Stimulated activated CD8-positive, alpha-beta memory T cell treated with anti-CD3 and anti-CD28 coated beads, Interleukin-12 subunit alpha, Interleukin-12 subunit beta, amount 100 ng/mL, for 1 hour (primary cell): ENCODE results near the gene PTPRK.
"Not testable (repeated sequence)": the region's sequence is repeated elsewhere in the genome, so short reads cannot be mapped to it uniquely, and the experiment has no call there.

Experiments
- DNase-seq: peaks from one replicate; pipeline ENCODE4 v3.0.0-alpha.2; 2020; ENCODE audit warnings: low read depth

PTPRK gene

DNA sequence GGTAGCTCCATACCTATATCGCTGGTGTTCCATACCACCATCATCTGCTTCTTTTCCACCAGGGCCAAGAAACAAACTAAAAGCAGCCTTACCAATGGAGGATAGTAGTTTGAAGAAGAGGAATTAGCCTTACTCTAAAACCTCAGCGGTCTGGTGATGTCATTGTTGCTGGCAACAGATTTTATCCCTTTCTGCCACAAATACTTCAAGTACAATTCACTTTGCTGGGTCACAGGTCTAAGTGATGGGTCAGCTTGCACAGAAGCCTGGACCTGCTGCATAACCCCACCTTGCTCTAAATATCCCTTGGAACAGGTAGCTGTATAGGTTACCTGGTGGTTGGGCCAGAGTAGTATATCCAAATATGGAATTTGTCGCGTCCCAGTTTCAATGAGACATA, 566.3 kb downstream of the PTPRK start:
- no peak for DNase-seq

DNA sequence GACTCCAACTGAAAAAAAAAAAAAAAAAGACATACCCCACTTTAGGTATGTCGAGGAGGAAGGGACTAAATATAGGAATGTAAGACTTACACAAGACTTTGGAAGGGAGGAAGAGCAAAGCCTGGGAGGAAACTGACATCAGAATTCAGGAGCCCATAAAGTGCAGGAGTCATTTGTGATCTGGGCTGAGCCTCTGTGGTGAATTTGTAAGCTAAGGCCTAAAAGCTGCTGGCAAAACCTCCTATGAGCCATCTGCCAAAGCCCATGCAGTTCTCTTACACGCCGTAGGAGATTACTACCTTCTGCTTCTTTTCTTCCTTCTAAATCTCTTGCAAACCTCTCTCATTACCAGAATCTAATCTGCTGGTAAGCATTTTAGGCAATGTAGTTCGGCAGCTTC, 567.6 kb downstream of the PTPRK start:
- no peak for DNase-seq

DNA sequence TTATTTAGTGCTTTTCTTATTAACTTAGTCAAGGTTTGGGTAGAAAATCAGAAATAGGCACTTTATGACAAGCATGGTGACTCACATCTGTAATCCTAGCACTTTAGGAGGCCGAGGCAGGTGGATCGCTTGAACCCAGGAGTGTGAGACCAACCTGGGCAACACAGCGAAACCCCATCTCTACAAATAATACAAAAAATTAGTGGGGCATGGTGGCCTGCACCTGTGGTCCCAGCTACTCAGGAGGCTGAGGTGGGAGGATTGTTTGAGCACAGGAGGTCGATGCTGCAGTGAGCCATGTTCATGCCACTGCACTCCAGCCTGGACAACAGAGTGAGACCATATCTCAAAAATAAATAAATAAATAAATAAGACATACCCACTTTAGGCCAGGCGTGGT, 568.2 kb downstream of the PTPRK start:
- DNase-seq: no peak

DNA sequence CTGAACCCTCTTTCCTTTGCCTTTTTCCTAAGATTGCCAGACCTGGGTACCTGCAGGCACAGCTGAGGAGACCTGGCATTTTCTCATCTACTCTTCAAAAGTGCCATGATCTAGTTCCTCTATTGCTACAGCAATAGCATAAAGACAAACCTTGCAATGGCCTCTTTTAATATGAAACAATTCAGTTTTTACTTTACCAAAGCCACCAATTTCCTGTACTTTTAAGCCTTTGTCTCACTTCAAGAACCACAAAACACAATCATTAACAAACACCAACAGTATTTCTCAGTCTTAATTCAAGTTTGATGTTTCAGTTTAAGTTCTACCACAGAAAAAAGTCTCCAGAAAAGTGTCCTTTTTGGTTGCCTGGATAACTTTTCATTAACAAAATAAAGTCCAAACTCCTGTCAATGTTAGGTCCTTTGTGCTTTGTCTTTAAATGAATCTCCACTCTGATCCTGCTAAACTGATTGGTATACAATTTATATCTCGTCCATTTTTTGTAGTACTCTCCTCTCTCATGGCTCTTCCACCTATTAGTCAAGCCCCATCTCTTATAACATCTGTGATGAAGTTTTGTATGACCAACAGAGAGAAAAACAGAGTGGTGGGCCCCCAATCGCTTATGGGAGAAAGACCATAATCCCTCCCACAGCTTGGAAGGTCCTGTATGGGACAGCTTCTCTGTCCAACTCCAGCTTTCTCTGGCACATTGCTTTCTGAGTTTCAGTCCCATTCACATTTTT, 569.1 kb downstream of the PTPRK start:
- no peak for DNase-seq

DNA sequence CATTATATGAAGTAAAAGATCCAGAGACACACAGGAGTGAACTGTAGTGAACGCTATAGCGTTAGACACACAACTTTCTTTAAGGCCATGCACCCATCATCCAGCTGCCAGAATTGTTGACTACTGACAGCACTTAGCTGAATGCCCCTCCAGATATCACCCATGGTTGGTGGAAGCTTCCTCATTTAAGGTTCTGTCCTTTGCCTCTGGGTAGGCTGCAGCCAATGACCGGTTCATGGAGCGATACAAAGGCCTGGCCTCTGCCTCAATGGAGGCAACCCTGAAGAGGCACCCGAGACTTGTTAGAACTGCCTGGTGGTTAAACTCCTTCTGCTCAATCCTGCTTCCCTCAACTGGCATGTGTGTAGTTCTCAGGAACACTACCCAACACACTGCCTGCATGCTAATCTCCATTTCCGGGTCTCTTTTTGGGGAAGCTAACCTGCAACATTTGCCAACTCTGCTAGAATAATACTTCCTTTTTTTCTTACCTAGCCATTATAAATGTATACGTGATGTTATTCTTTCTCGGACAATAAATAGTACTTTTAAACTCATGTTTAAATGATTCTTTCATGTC, 569.7 kb downstream of the PTPRK start:
- no peak for DNase-seq

DNA sequence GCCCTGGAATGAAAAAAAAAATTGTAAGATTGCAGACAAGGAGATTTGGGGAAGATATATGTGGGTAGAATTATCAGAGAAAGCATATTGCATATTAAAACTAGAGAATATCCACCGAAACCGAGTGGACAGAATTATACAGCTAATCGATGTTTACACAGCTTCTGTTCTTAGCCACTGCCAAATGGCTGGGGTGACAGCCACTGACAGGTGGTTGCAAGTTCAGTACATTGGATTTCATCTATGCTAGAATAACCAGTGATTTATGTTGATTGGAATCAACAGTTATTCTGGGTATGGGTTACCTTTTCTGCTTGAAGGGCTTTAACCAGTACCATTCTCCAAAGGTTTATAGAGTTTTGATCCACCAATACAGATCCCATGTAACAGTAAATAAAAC, 571.1 kb downstream of the PTPRK start:
- no peak for DNase-seq

DNA sequence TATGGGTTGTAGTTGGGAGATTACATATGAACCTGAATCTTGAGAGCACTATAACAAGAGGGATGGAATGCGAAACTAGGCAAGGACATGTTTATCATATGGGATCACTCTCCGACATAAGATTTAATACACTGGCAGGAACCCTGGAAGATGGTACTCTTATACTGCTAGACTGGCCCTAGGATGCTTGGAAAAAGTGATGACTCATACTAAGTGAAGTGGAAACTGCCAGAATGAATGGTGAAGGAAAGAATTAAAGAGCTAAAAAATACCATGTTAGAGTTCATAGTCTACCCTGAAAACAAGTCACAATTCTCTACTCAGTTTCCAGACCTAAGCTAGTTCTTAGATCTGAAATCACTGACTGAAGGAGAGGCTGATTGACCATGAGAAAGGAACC, 574.0 kb downstream of the PTPRK start:
- DNase-seq: no peak

DNA sequence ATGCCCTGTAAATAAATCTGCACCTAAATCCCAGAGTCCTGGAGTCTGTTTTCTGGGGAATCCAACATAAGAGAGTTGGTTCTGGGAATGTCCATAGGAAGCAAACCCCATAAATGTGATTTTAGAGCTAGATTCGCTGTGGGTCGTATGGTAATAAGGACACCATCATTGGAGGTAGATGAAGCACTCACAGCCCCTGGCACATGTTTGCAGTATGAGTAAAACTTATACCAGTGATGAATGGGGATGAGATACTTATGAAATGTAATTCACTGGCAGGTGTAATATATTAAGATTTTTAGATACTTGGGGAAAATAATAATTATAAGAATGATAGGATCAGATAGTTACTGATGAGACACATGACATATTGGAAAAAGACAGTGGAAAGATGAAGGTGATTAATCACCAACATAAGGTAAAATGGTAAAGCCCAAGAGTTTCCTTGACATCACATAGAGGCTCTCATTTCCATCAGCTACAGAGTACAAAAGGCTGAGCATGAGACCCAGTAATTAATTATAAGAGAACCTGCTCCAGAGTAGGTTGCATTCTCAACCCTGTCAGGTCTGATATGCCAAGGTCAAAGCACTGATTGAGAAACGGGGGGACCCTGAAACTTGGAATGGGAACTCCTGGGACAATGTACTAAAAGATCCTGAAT, 574.8 kb downstream of the PTPRK start:
- DNase-seq: no peak

DNA sequence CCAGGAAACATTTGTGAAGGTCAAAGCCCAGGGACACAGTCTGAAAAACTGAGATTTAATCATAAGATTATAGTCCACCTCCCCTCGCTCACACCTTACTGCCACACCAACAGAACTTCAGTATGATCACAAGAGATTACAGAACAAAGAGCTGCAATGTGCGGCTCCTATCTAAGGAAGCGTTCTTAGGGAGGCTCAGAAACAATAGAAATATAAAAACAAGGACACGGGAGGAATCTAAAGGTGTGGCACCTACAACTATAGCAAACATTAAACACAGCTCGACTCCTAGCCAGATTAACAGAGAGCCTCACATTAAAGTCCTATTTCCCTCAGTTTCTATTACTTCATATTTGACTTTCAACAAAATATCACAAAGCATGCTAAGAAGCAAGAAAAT, 579.2 kb downstream of the PTPRK start:
- DNase-seq: no peak

DNA sequence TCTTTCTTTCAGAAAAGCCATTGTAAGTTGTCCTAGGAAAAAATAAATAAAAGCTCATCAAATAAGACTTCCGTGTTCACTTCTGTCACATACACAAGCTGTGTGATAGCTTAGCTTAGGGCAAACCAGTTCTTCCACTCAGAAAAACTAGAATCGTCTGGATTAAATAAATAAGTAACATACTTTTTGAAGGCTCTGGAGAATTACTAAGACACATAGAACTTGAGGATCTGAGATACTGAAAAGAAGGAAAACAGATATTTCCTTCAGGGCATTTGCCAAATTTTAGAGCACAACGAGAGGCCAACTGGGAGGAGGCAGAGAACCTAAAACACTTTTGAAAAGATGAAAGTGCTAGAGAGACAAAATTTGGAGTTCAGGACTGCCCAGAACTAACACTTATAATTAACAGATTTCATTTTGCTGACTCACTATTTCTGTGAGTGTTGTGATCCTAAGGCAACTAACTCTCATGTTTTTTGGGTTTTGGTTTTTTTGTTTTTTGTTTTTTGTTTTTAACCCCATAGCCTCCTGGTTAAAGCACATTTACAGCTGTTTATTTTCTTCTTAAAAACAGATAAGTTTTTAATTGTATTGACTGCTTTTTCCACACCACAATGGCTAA, 580.8 kb downstream of the PTPRK start:
- DNase-seq: no peak

DNA sequence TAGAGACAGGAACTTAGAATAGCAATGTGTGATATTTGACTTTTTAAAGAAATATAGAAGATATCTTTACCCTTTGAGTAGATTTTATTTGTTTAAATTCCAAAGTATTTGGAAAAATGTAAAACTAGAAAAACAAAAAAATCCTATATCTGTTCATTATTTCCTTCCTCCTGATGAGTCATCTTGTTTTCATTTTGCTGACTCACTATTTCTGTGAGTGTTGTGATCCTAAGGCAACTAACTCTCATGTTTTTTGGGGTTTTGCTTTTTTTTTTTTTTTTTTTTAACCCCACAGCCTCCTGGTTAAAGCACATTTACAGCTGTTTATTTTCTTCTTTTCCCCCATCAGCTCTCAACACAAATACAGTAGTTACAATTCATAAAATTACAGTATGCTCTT, 581.7 kb downstream of the PTPRK start:
- DNase-seq: no peak

DNA sequence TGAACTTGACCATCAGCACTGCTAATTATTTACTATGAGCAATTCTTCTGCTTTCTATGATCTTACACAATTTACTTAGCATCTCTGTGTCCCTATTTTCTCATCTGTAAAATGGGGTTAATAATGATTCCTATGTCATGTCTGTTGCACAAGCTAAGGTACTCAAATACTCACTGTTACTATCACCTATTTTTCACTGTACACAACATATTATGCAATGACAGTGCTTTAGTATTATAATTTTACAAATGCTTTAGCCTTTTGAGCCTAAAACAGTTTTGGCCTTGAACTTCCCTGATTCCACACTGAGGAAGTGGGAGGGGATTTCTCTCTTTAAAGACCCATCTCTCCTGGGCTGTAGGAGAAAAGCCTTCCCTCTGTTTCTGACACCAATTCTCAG, 582.7 kb downstream of the PTPRK start:
- DNase-seq: no peak

DNA sequence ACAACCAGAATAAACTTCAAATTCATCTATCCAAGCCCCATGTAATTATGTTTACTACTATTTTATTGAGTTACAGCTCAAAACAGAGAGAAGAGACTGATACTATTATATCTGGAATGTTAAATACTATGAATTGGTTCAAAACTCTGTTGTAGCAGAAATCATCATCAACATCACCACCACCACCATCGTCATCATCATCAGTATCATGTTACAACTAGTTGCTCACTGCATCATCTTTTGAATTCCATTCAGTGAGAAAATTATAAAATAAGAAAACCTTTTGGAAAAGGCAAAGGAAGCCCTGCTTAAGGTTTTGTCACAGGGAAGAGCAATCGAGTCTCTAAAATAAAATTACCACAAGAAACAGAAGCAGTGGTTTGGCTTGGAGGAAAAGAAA, 583.3 kb downstream of the PTPRK start:
- no peak for DNase-seq

DNA sequence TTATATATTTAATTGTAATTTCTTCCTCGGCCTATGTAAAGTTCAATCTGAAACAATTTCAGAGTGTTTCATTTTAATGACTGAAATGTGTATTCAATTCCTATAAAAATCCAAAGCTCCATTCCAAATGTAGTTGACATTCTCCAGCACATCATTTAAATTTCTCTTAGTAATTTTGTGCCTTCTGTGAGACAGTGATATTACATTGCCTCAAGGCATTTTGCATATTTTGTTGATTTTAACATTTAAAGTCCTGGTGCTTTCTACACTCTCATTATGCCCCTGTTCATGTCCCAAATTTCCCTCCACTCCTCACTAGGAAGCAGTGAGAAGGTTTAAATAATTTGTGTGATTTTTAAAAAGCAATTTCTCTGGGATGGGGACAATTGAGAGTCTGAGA, 585.4 kb downstream of the PTPRK start:
- no peak for DNase-seq

DNA sequence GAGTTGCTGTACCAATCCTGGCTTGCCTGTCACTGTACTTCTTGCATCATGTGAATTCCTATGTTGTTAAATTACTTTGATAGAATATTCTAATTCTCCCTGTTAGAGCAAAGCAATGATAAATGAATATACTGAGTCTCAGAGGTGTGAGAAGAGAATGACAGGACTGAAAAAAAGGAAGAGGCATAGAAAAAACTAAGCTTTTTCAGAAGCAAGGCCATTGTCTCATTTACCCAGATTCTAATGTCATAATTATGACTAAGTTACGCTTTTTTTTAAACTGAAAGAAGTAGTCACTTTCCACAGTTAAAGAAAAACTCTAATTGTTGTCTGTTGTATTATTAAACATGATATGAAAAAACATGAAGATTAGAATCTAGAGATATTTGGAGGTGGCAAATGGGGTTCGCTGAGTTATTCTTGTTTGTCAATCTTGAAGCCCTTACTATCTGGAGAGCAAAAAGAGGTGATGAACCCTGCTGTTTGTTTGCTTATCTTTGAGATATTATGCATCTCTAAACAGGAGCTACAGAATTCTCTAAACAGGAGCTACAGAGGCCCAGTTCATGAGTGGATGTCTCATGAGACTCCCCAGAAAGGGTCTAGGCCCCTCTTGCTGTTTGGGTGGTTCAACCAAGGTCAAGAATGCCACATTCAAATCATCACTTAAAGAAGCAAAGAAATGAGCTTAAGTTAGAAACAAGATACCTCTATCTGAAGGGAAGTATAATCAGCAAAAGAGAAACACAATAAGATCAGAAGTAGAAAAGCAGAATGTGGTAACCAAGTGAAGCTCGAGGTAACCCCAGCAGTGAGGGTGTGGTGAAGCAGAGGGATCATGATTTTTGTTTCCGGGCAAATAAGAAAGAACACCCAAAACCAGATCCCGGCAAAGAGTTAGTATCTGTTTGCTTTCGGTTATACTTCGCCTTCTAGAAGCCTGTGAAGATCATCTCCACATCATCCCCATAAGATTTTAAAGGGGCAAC, 586.3 kb downstream of the PTPRK start:
- DNase-seq: no peak

DNA sequence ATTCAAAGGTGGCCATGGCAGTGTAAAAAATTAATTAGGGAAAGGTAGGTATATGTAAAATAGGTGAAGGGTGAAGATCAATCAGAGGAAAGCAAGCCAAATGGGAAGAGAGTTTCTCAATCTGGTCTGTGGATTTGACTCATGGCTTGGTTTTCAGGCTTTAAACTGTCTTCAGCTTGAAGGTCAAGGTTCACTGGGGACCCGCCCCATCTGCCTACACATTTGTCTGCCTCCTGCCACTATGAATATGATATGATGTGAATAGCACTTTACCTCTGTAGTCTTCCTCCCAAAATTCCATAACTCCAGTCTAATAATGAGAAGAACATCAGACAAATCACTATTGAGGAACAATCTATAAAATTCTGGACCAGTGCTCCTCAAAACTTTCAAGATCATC, 587.3 kb downstream of the PTPRK start:
- no peak for DNase-seq

DNA sequence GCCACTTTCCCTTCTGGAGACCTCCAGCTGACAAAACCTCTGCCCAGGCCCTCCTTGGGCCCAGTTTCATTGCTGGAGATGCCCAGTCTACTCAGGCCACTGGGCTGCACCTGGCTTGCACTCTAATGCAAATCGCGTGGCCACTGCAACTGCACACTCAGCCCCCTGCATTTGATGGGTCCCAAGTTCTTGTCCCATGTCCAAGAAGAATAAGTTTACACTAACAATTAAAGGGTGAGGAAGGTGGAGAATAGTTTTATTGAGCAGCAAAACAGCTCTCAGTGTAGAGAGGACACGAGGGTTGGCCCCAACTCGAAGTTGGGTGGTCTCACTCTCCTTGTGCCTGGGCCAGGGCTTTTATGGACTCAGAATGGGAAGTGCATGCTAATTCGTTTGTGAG, 587.7 kb downstream of the PTPRK start:
- DNase-seq: no peak

DNA sequence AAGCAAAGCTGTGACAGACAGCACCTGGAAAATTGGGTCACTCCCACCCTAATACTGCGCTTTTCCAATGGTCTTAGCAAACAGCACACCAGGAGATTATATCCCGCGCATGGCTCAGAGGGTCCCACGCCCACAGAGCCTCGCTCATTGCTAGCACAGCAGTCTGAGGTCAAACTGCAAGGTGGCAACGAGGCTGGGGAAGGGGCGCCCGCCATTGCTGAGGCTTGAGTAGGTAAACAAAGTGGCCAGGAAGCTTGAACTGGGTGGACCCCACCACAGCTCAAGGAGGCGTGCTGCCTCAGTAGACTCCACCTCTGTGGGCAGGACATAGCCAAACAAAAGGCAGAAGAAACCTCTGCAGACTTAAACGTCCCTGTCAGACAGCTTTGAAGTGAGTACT, 594.0 kb downstream of the PTPRK start:
- DNase-seq: not testable (repeated sequence)

DNA sequence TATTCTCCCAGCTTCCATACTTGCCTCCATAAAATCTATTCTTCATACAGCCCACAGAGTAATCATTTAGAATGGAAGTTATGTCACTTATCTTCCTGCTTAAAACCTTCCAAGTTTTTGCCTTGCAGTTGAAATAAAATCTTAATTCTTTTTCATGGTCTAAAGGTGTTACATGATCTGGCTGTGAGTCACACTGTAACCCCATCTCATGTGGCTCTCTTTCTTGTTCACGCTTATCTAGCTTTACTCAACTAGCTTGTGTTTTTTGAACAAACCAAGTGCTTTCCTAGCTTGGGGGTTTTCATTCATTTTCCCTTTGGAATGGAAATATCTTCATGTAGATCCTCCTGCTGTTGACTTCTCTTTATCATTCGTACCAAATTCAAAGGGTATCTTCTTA, 596.0 kb downstream of the PTPRK start:
- no peak for DNase-seq

DNA sequence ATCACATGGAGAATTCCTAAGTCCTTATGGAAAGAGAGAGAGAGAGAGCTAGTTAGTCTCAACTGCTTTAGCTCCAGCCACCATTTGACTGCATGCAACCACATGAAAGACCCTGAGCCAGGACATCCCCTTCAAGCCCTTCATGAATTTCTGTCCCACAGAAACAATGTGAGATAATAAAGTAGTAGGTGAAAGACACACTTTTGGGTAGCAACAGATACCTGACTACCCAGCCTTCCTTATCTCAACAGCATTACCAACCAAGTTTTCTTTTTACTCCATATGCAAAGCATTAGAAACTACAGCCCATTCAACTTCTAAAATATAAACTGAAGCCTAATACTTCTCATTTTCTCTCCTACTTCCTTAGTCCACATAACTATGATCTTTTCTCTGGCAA, 596.4 kb downstream of the PTPRK start:
- no peak for DNase-seq

DNA sequence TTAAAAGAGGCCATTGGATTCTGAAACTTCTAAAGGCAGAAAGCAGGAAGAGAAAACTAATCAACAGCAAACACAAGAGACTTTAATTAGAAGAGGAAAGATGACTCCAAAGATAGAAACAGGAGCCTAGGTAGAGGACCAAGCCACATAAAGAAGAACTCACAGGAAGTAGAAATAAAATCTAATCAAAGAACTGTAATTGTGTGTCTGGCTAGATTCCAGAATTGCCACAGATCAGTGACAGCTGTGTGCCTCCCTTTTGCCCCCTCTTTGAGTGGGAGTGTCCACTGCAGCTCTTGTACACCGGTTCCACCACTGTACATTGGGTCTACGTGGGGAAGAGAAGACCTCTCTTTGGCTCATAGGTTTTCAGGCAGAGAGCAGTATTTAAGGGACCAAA, 597.3 kb downstream of the PTPRK start:
- DNase-seq: no peak

DNA sequence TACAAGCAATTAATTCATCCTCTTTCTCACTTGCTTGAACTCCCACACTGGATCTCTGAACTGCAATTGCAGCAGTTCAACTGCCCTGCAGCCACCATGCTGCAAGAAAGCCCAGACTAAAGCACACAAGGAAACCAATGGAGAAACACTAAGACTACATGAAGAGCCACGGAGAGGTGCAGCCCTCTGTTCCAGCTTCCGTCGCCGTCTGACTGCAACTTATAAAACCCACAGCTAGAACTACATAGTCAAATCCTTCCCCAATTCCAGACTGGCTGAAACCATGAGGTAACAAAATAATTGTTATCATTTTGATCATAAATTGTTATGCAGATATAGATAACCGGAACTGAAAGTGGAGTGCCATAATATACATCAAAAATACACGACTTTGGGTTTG, 598.4 kb downstream of the PTPRK start:
- DNase-seq: no peak
